ENCODE measurements around the gene YRDC. TPM values are rescaled to one million over a fixed set of nuclear protein-coding genes. Genes with fewer than 3 reads are reported as not detected.

YRDC gene
- total and polyA plus RNA-seq, 9 of the 15 experiments (the other 6 are each of a cell fraction or from before 2014, with no cell fraction given), result 11.1 to 58.5 (median 49.8) TPM

DNA sequence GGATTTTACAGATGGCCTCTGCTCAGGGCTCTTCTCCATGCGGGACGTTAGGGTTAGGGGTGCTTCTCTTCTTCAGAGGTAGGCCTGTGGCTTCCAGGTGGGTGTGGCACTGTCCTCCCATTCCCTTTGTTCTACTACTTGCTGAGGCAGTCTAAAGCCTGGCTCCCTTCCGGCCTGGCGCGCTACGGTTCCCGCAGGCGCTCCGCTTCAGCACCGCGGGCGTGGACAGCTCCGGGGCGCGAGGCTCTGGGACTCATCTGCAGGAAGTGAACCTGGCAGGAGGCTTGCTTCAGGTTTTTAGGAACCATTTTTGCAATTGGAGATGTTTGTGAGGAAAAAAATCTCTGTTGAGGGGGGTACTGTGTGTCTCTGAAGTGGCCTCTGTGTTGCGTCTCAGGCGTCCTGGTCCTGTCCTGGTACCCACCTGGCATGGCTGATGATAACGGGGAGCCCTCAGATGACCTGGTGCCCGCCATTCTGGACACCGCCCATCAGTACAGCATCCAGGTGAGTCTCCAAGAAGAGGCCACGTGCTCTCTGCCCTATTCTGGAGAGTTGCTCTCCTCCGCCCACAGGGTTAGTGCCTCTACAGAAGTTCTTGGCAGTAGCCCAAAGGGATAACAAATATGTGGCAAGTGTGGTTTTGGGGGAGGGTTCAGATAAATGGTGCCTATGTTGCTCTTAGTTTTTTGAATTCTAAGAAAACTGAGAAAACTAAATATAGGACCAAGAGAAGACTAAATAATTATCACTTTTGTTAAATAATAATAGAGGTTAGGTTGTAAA is 12.5 kb downstream of the YRDC start (continued):
- TF ChIP-seq, protein P1, sequence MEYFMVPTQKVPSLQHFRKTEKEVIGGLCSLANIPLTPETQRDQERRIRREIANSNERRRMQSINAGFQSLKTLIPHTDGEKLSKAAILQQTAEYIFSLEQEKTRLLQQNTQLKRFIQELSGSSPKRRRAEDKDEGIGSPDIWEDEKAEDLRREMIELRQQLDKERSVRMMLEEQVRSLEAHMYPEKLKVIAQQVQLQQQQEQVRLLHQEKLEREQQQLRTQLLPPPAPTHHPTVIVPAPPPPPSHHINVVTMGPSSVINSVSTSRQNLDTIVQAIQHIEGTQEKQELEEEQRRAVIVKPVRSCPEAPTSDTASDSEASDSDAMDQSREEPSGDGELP (CRISPR knock-in tag; IDR thresholded peaks at IDR 0.05; ENCODE audit: borderline replicate concordance), result peak; percentile 90
- TF ChIP-seq, protein P2, sequence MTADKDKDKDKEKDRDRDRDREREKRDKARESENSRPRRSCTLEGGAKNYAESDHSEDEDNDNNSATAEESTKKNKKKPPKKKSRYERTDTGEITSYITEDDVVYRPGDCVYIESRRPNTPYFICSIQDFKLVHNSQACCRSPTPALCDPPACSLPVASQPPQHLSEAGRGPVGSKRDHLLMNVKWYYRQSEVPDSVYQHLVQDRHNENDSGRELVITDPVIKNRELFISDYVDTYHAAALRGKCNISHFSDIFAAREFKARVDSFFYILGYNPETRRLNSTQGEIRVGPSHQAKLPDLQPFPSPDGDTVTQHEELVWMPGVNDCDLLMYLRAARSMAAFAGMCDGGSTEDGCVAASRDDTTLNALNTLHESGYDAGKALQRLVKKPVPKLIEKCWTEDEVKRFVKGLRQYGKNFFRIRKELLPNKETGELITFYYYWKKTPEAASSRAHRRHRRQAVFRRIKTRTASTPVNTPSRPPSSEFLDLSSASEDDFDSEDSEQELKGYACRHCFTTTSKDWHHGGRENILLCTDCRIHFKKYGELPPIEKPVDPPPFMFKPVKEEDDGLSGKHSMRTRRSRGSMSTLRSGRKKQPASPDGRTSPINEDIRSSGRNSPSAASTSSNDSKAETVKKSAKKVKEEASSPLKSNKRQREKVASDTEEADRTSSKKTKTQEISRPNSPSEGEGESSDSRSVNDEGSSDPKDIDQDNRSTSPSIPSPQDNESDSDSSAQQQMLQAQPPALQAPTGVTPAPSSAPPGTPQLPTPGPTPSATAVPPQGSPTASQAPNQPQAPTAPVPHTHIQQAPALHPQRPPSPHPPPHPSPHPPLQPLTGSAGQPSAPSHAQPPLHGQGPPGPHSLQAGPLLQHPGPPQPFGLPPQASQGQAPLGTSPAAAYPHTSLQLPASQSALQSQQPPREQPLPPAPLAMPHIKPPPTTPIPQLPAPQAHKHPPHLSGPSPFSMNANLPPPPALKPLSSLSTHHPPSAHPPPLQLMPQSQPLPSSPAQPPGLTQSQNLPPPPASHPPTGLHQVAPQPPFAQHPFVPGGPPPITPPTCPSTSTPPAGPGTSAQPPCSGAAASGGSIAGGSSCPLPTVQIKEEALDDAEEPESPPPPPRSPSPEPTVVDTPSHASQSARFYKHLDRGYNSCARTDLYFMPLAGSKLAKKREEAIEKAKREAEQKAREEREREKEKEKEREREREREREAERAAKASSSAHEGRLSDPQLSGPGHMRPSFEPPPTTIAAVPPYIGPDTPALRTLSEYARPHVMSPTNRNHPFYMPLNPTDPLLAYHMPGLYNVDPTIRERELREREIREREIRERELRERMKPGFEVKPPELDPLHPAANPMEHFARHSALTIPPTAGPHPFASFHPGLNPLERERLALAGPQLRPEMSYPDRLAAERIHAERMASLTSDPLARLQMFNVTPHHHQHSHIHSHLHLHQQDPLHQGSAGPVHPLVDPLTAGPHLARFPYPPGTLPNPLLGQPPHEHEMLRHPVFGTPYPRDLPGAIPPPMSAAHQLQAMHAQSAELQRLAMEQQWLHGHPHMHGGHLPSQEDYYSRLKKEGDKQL (CRISPR knock-in tag; IDR thresholded peaks at IDR 0.05; ENCODE audit: borderline replicate concordance), result no peak
- peak in 1 of 2 experiments; percentile 84; a peak in 2 of 4 replicates for TF ChIP-seq HDAC1 (IDR thresholded peaks at IDR 0.05)
- TF ChIP-seq CCNT2 (IDR thresholded peaks at IDR 0.05; ENCODE audit: borderline replicate concordance, extremely low read depth, insufficient read length, low read depth, low read length), result peak; percentile 35
- no peak for TF ChIP-seq ZFP1 (CRISPR knock-in tag; IDR thresholded peaks at IDR 0.05)
- TF ChIP-seq, protein P3, sequence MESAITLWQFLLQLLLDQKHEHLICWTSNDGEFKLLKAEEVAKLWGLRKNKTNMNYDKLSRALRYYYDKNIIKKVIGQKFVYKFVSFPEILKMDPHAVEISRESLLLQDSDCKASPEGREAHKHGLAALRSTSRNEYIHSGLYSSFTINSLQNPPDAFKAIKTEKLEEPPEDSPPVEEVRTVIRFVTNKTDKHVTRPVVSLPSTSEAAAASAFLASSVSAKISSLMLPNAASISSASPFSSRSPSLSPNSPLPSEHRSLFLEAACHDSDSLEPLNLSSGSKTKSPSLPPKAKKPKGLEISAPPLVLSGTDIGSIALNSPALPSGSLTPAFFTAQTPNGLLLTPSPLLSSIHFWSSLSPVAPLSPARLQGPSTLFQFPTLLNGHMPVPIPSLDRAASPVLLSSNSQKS (CRISPR knock-in tag; IDR thresholded peaks at IDR 0.05), result no peak
- no peak for TF ChIP-seq ARID2 (IDR thresholded peaks at IDR 0.05)
- TF ChIP-seq L3MBTL2 (IDR thresholded peaks at IDR 0.05), result peak; percentile 71; the same call in 1 of the 2 replicates
- no peak for TF ChIP-seq ZNF143 (CRISPR knock-in tag; IDR thresholded peaks at IDR 0.05)
- TF ChIP-seq, protein P4, sequence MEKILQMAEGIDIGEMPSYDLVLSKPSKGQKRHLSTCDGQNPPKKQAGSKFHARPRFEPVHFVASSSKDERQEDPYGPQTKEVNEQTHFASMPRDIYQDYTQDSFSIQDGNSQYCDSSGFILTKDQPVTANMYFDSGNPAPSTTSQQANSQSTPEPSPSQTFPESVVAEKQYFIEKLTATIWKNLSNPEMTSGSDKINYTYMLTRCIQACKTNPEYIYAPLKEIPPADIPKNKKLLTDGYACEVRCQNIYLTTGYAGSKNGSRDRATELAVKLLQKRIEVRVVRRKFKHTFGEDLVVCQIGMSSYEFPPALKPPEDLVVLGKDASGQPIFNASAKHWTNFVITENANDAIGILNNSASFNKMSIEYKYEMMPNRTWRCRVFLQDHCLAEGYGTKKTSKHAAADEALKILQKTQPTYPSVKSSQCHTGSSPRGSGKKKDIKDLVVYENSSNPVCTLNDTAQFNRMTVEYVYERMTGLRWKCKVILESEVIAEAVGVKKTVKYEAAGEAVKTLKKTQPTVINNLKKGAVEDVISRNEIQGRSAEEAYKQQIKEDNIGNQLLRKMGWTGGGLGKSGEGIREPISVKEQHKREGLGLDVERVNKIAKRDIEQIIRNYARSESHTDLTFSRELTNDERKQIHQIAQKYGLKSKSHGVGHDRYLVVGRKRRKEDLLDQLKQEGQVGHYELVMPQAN (IDR thresholded peaks at IDR 0.05; ENCODE audit: borderline replicate concordance), result peak; percentile 59; the same call in 1 of the 2 replicates
- TF ChIP-seq ZNF586 (CRISPR knock-in tag; conservative IDR thresholded peaks at IDR 0.05), result no peak
- peak; percentile 70 for TF ChIP-seq ZBTB1 (CRISPR knock-in tag; IDR thresholded peaks at IDR 0.05; ENCODE audit: borderline replicate concordance, low read depth)
- TF ChIP-seq, protein P5, sequence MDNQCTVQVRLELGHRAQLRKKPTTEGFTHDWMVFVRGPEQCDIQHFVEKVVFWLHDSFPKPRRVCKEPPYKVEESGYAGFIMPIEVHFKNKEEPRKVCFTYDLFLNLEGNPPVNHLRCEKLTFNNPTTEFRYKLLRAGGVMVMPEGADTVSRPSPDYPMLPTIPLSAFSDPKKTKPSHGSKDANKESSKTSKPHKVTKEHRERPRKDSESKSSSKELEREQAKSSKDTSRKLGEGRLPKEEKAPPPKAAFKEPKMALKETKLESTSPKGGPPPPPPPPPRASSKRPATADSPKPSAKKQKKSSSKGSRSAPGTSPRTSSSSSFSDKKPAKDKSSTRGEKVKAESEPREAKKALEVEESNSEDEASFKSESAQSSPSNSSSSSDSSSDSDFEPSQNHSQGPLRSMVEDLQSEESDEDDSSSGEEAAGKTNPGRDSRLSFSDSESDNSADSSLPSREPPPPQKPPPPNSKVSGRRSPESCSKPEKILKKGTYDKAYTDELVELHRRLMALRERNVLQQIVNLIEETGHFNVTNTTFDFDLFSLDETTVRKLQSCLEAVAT (IDR thresholded peaks at IDR 0.05), result no peak
- peak; percentile 82; the same call in 1 of the 2 replicates for TF ChIP-seq DMBX1 (CRISPR knock-in tag; IDR thresholded peaks at IDR 0.05; ENCODE audit: borderline replicate concordance)
